Stimulated activated naive CD8-positive, alpha-beta T cell treated with anti-CD3 and anti-CD28 coated beads, Interleukin-15, Interleukin-2, amounts not matched to agents 100 ng/mL and 50 ng/mL, for 24 hours (primary cell): ENCODE data around the gene NGF.
"Not testable (repeated sequence)": the region's sequence is repeated elsewhere in the genome, so short reads cannot be mapped to it uniquely, and the experiment has no call there.

Experiments
- H3K27ac Mint-ChIP-seq: one replicate; pipeline ENCODE4 v1.8.0; 2021; ENCODE audit warnings: mild to moderate bottlenecking, mixed read lengths
- H3K27me3 Mint-ChIP-seq: one replicate; pipeline ENCODE4 v1.8.0; 2021; ENCODE audit warnings: mixed read lengths
- H3K36me3 Mint-ChIP-seq: one replicate; pipeline ENCODE4 v1.8.0; 2021; ENCODE audit warnings: low read depth, mixed read lengths
- H3K4me1 Mint-ChIP-seq: one replicate; pipeline ENCODE4 v1.8.0; 2021; ENCODE audit warnings: low read depth, mixed read lengths
- H3K4me3 Mint-ChIP-seq: one replicate; pipeline ENCODE4 v1.8.0; 2021; ENCODE audit warnings: mild to moderate bottlenecking, mixed read lengths
- H3K9me3 Mint-ChIP-seq: one replicate; pipeline ENCODE4 v1.8.0; 2021; ENCODE audit warnings: mixed read lengths

Gene NGF

DNA sequence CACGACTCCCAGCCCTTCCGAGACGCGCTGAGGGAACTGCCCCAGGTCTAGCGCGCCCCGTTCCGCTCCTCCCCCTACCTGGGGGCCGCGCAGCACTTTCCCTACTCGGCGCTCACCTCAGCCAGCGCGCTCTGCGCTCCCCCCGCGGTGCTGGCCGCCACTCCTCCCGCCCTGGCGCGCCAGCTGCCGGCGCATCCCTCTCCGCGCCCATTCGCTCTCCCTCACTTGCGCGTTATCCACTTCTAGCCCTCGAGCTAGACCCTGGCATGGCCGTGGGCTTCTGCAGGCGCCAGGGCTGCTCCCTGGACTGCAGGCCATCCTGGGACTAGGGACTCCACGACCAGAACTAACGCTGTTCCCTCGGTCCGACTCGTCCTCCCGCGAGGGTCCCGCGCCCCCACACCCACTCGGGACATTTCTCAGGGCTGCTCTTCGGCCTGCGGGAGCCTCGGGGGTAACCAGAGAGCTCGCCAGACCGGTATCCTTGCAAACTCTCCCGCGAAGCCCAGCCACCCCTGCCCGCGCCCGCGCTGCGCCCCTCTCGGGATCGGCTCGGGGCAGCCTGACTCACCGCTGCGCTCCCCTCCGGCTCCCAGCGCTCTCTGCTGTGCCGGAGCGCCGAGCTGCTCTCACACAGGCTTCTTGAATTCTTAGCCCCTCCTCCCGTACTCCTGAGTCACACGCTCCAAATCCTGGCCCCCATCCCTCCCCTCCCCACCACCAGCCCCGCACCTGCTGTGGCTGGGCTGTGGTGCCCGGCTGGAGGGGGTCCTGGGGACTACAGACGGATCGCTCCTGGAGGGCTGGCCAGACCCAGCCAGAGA is at the start of gene NGF:
Gene NGF (minus strand): TSS at position 617 of the 824 bp plus-strand sequence. CDS start 51,454 bp downstream, outside the sequence.
- H3K4me1 Mint-ChIP-seq, result no peaks in the 10 kb centered on the region
- peaks cover 43% of the 10 kb centered on the region for H3K27me3 Mint-ChIP-seq
- H3K36me3 Mint-ChIP-seq, result no peaks in the 10 kb centered on the region
- H3K9me3 Mint-ChIP-seq, result no peaks in the 10 kb centered on the region
- H3K27ac Mint-ChIP-seq, result no peak within 1 kb of the TSS
- H3K4me3 Mint-ChIP-seq, result no peak within 1 kb of the TSS

DNA sequence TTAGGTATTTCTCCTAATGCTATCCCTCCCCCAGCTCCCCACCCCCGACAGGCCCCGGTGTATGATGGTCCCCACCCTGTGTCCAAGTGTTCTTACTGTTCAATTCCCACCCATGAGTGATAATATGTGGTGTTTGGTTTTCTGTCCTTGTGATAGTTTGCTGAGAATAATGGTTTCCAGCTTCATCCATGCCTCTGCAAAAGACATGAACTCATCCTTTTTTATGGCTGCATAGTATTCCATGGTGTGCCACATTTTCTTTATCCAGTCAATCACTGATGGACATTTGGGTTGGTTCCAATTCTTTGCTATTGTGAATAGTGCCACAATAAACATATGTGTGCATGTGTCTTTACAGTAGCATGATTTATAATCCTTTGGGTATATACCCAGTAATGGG is 45.4 kb upstream of the NGF start:
- not testable (repeated sequence) for H3K4me3 Mint-ChIP-seq, H3K27ac Mint-ChIP-seq, H3K9me3 Mint-ChIP-seq, H3K36me3 Mint-ChIP-seq, H3K4me1 Mint-ChIP-seq
- H3K27me3 Mint-ChIP-seq, result peaks cover 12% of the 10 kb centered on the region

DNA sequence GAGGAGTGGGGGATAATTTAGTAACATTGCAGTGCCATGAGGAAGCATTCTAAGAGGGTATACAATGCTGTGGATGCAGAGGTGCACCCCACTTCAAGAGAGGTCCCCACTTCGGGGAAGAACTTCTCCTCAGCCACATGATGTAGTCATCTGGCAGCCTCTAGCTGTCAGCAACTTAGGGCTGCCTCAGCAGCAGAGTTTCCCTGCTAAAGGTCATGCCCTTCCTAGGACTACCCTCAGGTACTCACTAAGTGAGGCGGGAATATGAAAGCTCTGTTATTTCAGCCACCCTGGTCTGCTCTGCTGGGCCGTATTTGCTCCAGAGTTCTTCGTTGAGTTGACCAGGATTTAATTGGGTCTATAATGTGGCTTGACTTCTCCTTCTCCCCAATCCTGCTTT is 41.9 kb upstream of the NGF start:
- Mint-ChIP-seq H3K36me3 (no peaks in the 10 kb centered on the region), H3K4me3 (no peak overlapping the region), H3K9me3 (no peaks in the 10 kb centered on the region), H3K27ac (no peak overlapping the region), H3K4me1 (no peaks in the 10 kb centered on the region), H3K27me3 (peaks cover 7% of the 10 kb centered on the region)

DNA sequence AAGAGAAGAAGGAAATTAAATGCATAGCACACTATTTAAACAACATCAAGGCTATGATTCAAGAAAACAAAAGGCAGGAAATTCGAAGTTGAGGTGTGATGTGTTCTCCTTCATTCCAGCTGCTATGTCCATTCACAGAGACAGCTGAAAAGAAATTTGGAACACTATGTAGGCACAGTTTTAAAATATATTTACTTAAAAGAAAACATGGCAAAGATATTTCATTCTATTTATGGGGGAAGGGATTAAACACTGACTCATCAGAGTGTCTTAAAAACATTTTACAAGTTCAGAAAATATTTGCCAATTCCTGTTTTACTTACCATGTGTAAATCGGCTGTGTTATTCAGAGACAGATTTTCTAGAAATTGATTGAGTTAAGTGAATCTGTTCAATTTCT is 39.4 kb upstream of the NGF start:
- no peaks in the 10 kb centered on the region for H3K9me3 Mint-ChIP-seq
- H3K27ac Mint-ChIP-seq, result no peak overlapping the region
- H3K27me3 Mint-ChIP-seq, result peaks cover 4% of the 10 kb centered on the region
- H3K36me3 Mint-ChIP-seq, result no peaks in the 10 kb centered on the region
- no peak overlapping the region for H3K4me3 Mint-ChIP-seq
- H3K4me1 Mint-ChIP-seq, result no peaks in the 10 kb centered on the region

DNA sequence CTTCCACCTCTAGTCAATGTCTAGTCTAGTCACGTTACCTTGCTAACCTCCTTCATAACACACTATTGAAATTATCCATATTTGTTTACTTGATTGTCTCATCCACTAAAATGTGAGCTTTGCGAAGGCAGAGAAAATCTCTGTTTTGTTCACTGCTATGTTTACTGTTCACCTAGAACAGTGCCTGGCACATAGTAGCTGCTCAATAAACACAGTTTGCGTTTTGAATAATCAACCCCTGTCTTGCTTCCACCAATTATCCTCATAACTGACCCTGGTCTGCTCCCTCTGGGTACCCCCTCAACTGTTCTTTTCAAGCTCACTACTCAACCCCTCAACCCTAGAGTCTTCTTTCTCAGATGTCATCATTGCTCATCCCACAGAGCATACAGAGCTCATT is 36.5 kb upstream of the NGF start:
- Mint-ChIP-seq H3K4me1 (no peaks in the 10 kb centered on the region), H3K36me3 (no peaks in the 10 kb centered on the region), H3K9me3 (no peaks in the 10 kb centered on the region), H3K4me3 (no peak overlapping the region), H3K27ac (no peak overlapping the region), H3K27me3 (no peaks in the 10 kb centered on the region)

DNA sequence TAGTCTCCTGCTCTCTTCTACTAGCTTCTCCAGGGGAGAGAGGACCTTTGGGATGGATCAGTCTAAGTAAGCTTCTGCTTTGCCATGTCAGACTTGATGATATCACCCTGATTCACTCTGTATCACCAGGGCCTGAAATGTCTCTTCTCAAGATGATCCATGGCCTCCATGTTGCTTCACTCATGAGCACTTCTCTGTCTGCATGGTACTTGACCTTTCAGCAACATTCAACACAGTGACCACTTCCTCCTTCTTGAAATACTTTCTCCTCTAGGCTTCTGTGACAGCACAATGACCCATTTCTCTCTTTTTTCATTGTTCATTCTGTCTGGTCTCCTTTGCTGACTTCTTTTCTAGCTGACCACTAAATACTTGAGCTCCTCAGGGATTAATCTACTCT is 35.3 kb upstream of the NGF start:
- Mint-ChIP-seq H3K9me3 (no peaks in the 10 kb centered on the region), H3K36me3 (no peaks in the 10 kb centered on the region), H3K4me1 (no peaks in the 10 kb centered on the region), H3K4me3 (no peak overlapping the region), H3K27ac (no peak overlapping the region), H3K27me3 (no peaks in the 10 kb centered on the region)

DNA sequence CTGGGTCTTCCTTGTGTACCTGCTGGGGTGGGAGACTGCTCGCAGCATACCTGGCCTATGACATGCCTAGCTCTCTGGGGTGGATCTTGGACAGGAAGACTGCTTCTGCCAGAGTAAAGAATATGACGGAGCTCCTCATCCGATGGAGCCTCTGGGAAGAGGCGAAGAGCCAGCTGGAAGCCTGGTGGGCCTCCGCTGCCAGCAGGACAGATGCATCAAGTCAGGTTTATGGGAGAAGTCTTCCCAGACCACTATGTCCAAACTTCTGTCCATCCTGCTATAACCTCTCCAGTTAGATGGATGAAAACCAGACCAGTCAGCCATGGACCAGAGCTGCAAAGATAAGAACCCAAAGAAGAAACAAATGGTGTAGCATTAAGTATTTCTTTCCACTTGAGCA is 27.7 kb upstream of the NGF start:
- Mint-ChIP-seq H3K27ac (no peak overlapping the region), H3K9me3 (peaks cover 12% of the 10 kb centered on the region), H3K27me3 (peaks cover 10% of the 10 kb centered on the region), H3K4me1 (no peaks in the 10 kb centered on the region), H3K4me3 (no peak overlapping the region), H3K36me3 (no peaks in the 10 kb centered on the region)

DNA sequence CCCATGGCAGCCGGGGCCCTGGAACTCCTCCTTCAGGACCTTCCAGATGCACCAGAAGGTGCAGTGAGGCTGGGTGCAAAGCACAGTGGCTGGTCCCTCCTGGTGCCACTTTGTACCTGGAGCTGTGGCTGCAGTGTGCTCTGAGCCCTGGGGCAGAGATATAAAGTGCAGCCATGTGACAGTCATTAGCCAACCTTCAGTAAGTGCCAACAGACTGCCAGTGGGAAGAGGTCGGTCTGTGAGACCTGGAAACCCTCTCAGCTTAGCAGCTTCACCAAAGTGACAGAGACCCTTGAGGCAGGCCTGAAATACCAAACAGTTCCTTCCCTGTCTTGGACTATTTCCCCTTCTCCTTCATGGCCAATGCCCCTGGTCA is 26.7 kb upstream of the NGF start:
- peaks cover 12% of the 10 kb centered on the region for H3K9me3 Mint-ChIP-seq
- H3K36me3 Mint-ChIP-seq, result no peaks in the 10 kb centered on the region
- H3K27ac Mint-ChIP-seq, result no peak overlapping the region
- H3K4me1 Mint-ChIP-seq, result no peaks in the 10 kb centered on the region
- no peak overlapping the region for H3K4me3 Mint-ChIP-seq
- H3K27me3 Mint-ChIP-seq, result peaks cover 10% of the 10 kb centered on the region

DNA sequence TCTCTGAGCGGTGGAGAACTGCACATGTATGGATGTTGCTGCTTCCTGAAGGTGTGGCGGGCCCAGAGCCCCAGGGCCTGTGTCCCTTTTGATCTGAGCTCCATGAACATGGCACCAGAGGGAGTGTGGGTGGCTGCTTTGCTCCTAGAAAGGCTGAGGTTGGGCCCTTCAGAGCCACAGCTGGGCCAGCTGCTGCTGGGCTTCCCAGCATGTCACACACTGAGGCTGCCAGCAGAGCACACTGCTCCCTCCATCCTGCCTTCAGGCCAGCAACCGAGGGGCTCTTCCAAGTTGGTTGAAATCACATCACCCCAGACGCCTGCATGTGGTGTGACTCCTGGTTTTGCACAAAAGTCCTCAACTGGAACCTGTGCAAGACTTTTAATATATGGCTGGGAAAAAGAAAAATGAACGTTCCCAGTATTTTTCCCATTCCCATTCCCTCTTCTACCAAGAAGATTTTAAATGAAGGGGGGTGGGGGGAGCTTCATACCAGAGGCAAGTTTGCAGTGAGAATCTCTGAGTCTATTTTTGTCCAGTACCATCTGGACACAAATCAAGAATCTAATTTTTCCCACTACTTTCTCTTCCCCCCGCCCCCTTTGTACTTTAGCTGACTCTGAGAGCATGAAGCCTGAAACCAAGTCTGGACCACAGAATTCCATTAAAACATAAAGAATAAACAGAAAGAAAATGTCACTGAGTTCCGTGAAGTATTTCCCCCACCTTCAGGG is 26.2 kb upstream of the NGF start:
- no peak overlapping the region for H3K4me3 Mint-ChIP-seq

DNA sequence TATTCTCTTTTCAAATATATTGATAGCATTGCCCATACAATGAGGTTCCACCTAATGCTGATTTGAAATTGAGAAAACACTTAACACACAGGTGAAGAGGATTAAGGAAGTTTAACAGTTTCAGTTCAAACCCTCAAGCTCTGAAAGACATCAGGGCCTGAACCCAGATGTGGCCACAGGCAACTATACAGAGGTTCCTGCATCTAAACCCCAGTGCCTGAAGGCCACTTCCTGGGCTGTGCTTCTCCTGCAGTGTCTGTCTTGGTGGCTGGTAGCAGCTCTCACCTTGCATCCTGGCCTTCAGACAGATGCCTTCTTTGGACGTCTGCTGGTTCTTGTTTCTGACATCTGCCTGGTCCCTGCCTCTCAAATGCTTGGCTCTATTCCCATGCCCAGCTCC is 25.1 kb upstream of the NGF start:
- no peak overlapping the region for H3K27ac Mint-ChIP-seq
- no peaks in the 10 kb centered on the region for H3K36me3 Mint-ChIP-seq
- peaks cover 10% of the 10 kb centered on the region for H3K27me3 Mint-ChIP-seq
- H3K9me3 Mint-ChIP-seq, result peaks cover 12% of the 10 kb centered on the region
- H3K4me3 Mint-ChIP-seq, result no peak overlapping the region
- no peaks in the 10 kb centered on the region for H3K4me1 Mint-ChIP-seq

More for the DNA sequence above, 26.2 kb upstream of the NGF start:
- Mint-ChIP-seq H3K27ac (no peak overlapping the region), H3K9me3 (peaks cover 12% of the 10 kb centered on the region), H3K27me3 (peaks cover 10% of the 10 kb centered on the region), H3K36me3 (no peaks in the 10 kb centered on the region), H3K4me1 (no peaks in the 10 kb centered on the region)

DNA sequence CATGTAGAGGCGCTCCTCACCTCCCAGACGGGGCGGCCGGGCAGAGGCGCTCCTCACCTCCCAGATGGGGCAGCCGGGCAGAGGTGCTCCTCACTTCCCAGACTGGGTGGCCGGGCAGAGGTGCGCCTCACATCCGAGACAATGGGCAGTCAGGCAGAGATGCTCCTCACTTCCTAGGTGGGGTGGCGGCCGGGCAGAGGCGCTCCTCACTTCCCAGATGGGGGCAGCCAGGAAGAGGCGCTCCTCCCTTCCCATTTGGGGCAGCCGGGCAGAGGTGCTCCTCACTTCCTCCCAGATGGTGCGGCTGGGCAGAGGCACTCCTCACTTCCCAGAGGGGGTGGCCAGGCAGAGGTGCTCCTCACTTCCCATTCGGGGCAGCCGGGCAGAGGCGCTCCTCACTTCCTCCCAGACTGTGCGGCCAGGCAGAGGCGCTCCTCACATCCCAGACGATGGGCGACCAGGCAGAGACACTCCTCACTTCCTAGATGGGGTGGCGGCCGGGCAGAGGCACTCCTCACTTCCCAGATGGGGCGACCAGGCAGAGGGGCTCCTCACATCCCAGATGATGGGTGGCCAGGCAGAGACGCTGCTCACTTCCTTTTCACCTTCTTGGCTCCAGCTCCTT is 22.6 kb upstream of the NGF start:
- not testable (repeated sequence) for H3K4me3 Mint-ChIP-seq, H3K36me3 Mint-ChIP-seq, H3K4me1 Mint-ChIP-seq, H3K27ac Mint-ChIP-seq
- peaks cover 12% of the 10 kb centered on the region for H3K9me3 Mint-ChIP-seq
- peaks cover 12% of the 10 kb centered on the region for H3K27me3 Mint-ChIP-seq

DNA sequence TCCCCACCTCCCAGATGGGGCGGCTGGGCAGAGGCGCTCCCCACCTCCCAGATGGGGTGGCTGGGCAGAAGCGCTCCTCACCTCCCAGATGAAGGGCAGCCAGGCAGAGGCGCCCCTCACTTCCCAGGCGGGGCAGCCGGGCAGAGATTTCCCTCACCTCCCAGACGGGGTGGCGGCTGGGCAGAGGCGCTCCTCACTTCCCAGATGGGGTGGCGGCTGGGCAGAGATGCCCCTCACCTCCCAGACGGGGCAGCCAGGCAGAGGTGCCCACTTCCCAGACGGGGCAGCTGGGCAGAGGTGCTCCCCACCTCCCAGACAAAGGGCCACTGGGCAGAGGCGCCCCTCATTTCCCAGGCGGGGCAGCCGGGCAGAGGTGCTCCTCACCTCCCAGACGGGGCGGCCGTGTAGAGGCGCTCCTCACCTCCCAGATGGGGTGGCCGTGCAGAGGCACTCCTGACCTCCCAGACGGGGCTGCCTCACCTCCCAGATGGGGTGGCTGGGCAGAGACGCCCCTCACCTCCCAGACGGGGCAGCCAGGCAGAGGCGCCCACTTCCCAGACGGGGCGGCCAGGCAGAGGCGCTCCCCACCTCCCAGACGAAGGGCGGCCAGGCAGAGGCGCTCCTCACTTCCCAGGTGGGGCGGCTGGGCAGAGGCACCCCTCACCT is 21.9 kb upstream of the NGF start:
- Mint-ChIP-seq H3K27me3 (peaks cover 12% of the 10 kb centered on the region), H3K9me3 (peaks cover 12% of the 10 kb centered on the region)
- H3K4me3 Mint-ChIP-seq, H3K27ac Mint-ChIP-seq, H3K4me1 Mint-ChIP-seq, H3K36me3 Mint-ChIP-seq: not testable (repeated sequence)

DNA sequence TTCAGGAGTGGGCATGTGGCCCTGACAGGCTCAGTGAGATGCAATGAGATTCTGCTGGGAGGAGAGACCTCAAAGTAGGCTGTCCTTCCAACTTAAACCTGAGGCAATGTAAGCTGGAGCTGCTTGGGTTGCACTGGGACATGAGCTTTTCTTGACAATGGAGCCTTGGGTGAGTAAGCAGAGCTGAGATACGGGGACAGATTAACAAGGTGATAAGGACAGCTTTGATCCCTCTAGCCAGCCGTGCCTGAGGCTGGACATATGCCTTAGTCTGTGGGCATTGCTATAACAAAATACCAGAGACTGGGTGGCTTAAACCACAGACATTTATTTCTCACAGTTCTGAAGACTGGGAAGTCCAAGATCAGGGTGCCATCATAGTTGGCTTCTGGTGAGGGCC is 18.3 kb upstream of the NGF start:
- H3K9me3 Mint-ChIP-seq, result peaks cover 4% of the 10 kb centered on the region
- no peak overlapping the region for H3K27ac Mint-ChIP-seq
- no peaks in the 10 kb centered on the region for H3K4me1 Mint-ChIP-seq
- H3K27me3 Mint-ChIP-seq, result peaks cover 13% of the 10 kb centered on the region
- H3K4me3 Mint-ChIP-seq, result no peak overlapping the region
- no peaks in the 10 kb centered on the region for H3K36me3 Mint-ChIP-seq

DNA sequence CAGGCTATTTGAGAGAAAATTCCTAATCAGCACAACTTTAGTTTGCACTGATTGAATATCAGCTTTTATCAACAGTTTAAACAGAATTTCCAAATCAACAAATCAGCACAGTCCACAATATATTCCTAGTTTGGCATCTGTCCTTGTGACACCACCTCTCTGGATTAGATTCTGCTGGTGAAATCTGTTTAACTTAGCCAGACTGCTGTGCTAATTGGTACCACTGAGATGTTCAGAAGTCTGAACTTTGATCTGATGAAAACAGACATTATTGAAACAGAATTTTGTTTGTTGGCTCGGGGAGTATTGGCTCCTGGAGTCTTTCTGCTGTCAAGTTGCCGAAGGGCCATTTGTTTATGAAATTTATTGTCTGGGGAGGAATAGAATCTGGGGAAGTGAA is 17.0 kb upstream of the NGF start:
- Mint-ChIP-seq H3K27ac (no peak overlapping the region), H3K4me3 (no peak overlapping the region), H3K27me3 (peaks cover 13% of the 10 kb centered on the region), H3K36me3 (no peaks in the 10 kb centered on the region), H3K4me1 (no peaks in the 10 kb centered on the region), H3K9me3 (no peaks in the 10 kb centered on the region)

DNA sequence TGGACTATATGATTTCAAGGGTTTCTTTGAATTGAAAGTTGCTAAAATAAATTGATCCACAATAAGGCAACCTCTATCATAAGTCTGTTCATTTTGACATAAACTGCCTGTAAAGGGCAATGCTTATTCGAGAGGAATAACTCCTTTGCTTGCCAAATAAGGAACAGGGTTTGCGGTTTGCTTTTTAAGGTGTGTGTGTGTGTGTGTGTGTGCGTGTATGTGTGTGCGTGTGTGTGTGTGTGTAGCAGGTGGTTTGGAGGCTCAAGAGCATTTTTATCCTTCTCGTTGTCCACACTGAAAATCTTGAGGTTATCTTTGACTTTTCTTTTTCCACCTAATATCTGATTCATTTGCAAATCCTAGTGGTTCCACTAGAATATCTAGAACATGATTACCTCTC is 13.1 kb upstream of the NGF start:
- H3K36me3 Mint-ChIP-seq, result no peaks in the 10 kb centered on the region
- peaks cover 15% of the 10 kb centered on the region for H3K27me3 Mint-ChIP-seq
- no peaks in the 10 kb centered on the region for H3K9me3 Mint-ChIP-seq
- H3K4me1 Mint-ChIP-seq, result no peaks in the 10 kb centered on the region
- no peak overlapping the region for H3K4me3 Mint-ChIP-seq
- no peak overlapping the region for H3K27ac Mint-ChIP-seq
